Omental fat pad (tissue), 4 donors: ENCODE data around the gene EMP2. TPM values are rescaled to one million over a fixed set of nuclear protein-coding genes. Genes with fewer than 3 reads are reported as not detected.

Source experiments
- ATAC-seq: fragments of 150-250 bp; one replicate; pipeline ENCODE4 v1.9.1; 2016; ENCODE audit warnings: mild to moderate bottlenecking, moderate library complexity; ENCODE audit not compliant: low FRiP score
- DNase-seq: peaks from one replicate; pipeline ENCODE4 v3.0.0-alpha.2; 2019; ENCODE audit warnings: low spot score
- CTCF ChIP-seq, 3 donors: fragments of 450-650 bp; IDR thresholded peaks; one replicate each; pipeline ENCODE4 v1.5.1; 2016 to 2017; ENCODE audit warnings: antibody characterized with exemption in 3 of 3, mild to moderate bottlenecking in 3 of 3, moderate library complexity in 2 of 3
- total RNA-seq, 4 donors: library from RNA; depleted of rRNA; stranded (reverse); fragments of >200 nt; gene quantifications; one replicate each; pipeline ENCODE4 v1.1.0, GENCODE V29; 2016

Gene EMP2
- total RNA-seq, 4 donors from 2014 or later, result 36.7 to 80.4 (median 50.1) TPM

DNA sequence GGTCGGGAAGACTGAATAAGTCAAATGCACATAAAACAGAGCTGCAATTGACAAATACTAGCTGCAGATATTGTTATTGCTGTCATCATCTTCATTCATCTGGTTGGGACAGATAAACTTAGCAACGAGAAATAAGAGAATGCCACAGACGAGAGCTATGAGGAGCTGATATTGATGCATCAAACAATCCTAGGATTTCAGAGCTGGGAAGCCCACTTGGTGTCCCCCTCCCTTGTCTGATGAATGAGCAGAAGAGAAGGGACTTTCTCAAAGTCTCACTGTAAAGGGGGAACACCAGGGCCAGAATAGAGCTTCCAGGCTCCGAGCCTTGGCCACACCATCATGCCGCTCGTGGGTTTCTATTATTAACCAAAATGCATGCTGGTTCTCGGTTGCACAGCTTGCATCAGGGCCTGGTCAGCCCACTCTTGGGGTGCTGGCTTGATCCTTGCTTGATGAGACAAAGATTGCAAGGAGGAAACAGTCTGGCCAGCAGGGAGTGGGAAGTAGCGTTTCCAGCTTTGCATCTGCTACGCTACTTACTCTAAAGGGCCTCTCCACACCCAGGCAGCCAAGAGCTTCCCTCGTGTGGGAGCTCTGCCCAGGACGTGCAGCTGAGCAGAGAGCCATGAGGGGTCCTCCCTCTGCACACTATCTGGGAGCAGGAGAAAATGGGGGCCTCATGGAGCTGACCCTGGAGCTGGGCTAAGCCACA is 28.4 kb upstream of the EMP2 start:
- DNase-seq, result no peak
- no peak for TF ChIP-seq CTCF (IDR thresholded peaks at IDR 0.05)
- peak; percentile 70 for ATAC-seq

DNA sequence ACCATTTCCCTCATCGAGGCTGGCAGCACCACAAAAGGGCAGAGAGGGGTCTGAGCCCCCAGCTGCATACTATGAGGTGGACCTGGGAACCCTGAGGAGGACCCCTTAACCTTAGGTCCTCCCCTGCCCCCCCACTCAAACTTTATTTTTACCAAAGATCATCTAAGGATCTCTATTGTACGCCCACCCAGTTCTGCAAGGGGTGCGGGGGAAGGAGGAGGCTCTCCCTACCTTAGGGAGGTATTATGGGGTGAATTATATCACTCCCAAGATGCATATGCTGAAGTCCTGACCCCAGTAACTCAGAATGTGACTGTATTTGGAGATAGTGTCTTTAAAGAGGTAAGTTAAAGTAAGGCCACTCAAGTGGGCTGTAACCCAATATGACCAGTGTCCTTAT is 26.8 kb upstream of the EMP2 start:
- ATAC-seq, result no peak
- no peak for DNase-seq
- TF ChIP-seq CTCF (IDR thresholded peaks at IDR 0.05), result no peak

- DNase-seq (no peak), ATAC-seq (no peak)
- no peak for TF ChIP-seq CTCF (IDR thresholded peaks at IDR 0.05)
Observed at GRCh38 chr16:10606607-10607006, 26.2 kb upstream of the EMP2 start.

- no peak for TF ChIP-seq CTCF (IDR thresholded peaks at IDR 0.05)
- ATAC-seq, result no peak
Observed at GRCh38 chr16:10605636-10606035, 25.2 kb upstream of the EMP2 start.

GRCh38 chr16:10601444-10602408 is 21.3 kb upstream of the EMP2 start:
- ATAC-seq (no peak), DNase-seq (no peak)
- no peak for TF ChIP-seq CTCF (IDR thresholded peaks at IDR 0.05)

More at GRCh38 chr16:10605636-10606035, 25.2 kb upstream of the EMP2 start:
- no peak for DNase-seq

DNA sequence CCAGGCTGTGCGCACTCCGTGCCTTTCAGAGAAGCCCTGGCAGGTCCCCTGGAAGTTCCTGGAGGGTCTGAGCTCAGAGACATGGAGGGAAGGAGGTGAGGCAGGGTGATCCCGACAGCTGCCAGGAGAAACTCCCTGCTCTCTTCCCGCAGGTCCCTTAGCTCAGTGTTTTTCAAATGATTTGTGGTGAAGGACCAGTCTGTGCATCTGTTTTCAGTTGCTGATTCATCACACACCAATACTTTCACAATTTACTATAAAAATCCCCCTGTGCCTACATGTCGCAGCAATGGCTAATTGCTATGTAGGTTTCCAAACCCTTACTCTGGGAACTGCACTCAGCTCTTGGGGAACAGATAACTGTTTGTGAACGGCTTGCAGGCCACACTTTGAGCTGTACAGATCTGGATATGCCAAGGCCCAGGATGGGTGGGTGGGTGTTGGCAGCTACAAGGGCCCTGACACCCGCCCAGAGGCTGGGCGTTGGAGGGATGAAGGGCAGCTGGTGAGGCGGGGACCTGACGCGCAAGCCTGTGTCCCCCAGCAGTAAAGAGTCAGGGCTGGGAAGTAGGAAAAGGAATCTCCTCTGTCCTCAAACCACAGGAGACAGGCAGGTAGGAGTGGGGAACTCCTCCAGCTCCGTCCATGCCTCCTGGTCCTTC is 20.5 kb upstream of the EMP2 start:
- no peak for TF ChIP-seq CTCF (IDR thresholded peaks at IDR 0.05)
- ATAC-seq, result peak; percentile 32
- DNase-seq, result no peak
